SH-SY5Y (cell line): ENCODE data around the gene KIF17.

ENCODE experiments used
- GATA2 ChIP-seq: IDR thresholded peaks from 2 replicates; pipeline ENCODE4 v1.6.1; 2011; ENCODE audit warnings: mild to moderate bottlenecking, low read depth, low read length
- GATA3 ChIP-seq: IDR thresholded peaks from 2 replicates; pipeline ENCODE4 v1.6.1; 2011; ENCODE audit warnings: low read depth, mild to moderate bottlenecking, low read length, moderate library complexity

GRCh38 chr1:20726118-20726911 is 8.5 kb upstream of the KIF17 start:
- TF ChIP-seq GATA3 = no peak
- no peak for TF ChIP-seq GATA2
